ENCODE results near the gene PLA2G6. TPM values are rescaled to one million over a fixed set of nuclear protein-coding genes. Genes with fewer than 3 reads are reported as not detected.

PLA2G6 gene
- total and polyA plus RNA-seq, 3 donors from 2014 or later, result 89.4 to 135 (median 122) TPM

DNA sequence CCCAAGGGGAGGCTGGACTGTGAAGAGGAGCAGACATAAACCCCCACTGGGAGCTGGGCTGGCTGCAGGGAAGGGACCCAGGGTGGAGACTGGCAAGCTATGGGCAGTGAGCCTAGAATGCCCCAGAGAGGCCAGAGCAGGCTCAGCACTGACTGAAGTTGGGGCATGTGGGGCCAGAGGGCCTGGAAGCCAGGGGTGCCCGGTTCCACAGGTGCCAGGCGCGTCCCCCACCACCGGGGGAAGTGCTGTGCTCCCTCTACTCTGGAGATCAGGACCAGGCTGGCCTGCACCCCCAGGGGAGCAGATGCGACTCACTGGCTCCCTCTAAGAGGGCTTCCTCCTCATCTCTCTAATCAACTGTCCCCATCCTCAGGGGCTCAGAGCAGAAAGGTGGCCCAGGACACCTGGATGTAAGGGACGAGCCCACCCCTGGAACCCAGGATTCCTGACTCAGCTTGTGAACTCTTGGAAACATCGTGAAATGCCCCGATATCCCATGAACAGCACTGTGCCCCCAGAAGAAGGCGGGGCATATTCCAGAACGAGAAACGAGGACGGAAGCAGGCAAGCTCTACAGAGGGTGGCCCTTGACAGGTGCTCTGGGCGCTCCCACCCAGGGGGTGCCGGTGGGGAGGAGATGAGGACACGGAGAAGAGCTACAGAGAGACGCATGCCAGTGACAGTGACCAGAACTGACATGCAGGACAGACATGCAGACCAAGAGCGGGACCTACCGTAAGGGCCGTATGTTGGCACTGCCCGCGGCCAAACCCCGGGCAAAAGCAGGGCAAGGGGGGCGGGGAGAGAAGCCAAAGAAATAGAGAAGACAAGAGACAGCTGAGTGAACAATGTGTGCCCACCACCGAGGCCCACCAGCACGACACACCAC lies 40.5 kb upstream of the PLA2G6 start:
- Histone ChIP-seq H3K4me1 (peaks cover 19% of the 10 kb centered on the region), H3K36me3 (ENCODE audit: low read depth, missing control alignments) (no peaks in the 10 kb centered on the region), H3K4me3 (no peak overlapping the region), H3K27ac (no peak overlapping the region), H3K27me3 (no peaks in the 10 kb centered on the region), H3K9me3 (no peaks in the 10 kb centered on the region)
- 91 to 95% methylated on average over 21 to 25 of the region's 25 CpGs for WGBS, 2 donors
- no peak for DNase-seq
- no peak for TF ChIP-seq POLR2A (IDR thresholded peaks at IDR 0.05)
- TF ChIP-seq, protein P1, sequence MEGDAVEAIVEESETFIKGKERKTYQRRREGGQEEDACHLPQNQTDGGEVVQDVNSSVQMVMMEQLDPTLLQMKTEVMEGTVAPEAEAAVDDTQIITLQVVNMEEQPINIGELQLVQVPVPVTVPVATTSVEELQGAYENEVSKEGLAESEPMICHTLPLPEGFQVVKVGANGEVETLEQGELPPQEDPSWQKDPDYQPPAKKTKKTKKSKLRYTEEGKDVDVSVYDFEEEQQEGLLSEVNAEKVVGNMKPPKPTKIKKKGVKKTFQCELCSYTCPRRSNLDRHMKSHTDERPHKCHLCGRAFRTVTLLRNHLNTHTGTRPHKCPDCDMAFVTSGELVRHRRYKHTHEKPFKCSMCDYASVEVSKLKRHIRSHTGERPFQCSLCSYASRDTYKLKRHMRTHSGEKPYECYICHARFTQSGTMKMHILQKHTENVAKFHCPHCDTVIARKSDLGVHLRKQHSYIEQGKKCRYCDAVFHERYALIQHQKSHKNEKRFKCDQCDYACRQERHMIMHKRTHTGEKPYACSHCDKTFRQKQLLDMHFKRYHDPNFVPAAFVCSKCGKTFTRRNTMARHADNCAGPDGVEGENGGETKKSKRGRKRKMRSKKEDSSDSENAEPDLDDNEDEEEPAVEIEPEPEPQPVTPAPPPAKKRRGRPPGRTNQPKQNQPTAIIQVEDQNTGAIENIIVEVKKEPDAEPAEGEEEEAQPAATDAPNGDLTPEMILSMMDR (IDR thresholded peaks at IDR 0.05), result no peak
- intact Hi-C loops (cut with DNase I; ENCODE audit: low total_unique reads), result no loop called here

DNA sequence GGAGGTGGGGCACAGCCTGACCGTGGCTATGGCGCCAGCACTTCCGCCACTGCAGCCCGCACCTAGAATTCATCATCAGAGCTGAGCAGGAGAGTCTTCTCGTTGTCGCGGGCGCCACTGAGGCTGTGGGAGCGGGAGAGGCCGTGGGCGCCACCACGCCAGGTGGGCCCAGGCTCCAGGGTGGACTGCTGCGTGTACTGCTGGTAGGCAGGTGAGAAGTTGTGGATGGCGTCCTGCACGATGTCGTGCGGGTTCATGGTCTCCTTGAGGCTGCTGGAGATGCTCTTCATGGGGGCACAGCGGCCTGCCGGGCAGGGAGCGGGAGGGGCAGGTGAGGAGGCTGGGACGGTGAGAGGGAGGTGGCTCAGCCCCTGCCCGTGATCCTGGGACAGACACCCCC lies 39.8 kb upstream of the PLA2G6 start:
- Histone ChIP-seq H3K9me3 (no peaks in the 10 kb centered on the region), H3K36me3 (ENCODE audit: low read depth, missing control alignments) (no peaks in the 10 kb centered on the region), H3K4me3 (no peak overlapping the region), H3K4me1 (peaks cover 19% of the 10 kb centered on the region), H3K27ac (no peak overlapping the region), H3K27me3 (no peaks in the 10 kb centered on the region)
- TF ChIP-seq, protein P1 (IDR thresholded peaks at IDR 0.05), result no peak
- no peak for TF ChIP-seq POLR2A (IDR thresholded peaks at IDR 0.05)
- intact Hi-C loops (cut with DNase I; ENCODE audit: low total_unique reads), result no loop called here
- DNase-seq, result no peak
- WGBS, 2 donors, result 93 to 98% methylated on average over 20 to 22 of the region's 22 CpGs

DNA sequence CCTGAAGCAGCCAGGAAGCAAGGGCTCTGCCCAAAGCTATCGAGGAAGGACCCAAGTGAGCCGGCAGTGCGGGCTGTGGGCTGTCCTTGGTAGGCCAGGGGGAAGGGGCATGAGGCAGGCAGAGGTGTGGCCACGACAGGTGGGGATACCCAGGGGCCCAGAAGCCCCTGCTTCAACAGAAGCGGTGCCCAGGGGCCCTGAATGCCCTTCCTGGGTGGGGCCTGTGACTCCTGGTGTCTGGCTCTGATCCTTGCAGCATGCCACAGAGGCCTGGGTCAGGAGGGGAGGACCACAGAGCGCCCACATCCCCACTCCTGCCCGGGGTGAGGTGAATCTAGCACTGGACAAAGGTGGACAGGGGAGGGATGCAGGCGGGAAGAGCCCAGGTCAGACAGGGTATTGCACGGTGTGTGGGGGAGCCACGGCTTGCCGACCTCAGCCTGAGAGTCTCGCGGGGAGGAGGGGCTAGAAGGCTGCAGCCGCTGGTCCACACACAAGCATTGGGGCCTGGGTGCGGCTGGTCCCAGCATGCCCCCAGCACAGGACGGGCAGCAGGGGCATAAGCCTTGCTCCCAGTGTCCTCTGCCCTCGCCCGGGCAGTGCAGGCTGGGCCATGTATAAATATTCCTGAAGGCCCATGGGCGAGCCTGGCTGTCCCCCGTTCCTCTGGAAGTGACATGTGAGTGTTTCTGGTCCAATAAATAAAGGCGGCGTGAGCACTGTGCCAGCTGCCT lies 39.2 kb upstream of the PLA2G6 start:
- no peak overlapping the region for H3K27ac ChIP-seq
- H3K9me3 ChIP-seq, result no peaks in the 10 kb centered on the region
- intact Hi-C loops (cut with DNase I; ENCODE audit: low total_unique reads), result no loop called here
- WGBS, 2 donors, result 90 to 91% methylated on average over 14 to 21 of the region's 22 CpGs
- peaks cover 19% of the 10 kb centered on the region for H3K4me1 ChIP-seq
- H3K27me3 ChIP-seq, result no peaks in the 10 kb centered on the region
- no peak for TF ChIP-seq POLR2A (IDR thresholded peaks at IDR 0.05)
- TF ChIP-seq, protein P1 (IDR thresholded peaks at IDR 0.05), result no peak
- no peak overlapping the region for H3K4me3 ChIP-seq
- H3K36me3 ChIP-seq (ENCODE audit: low read depth, missing control alignments), result no peaks in the 10 kb centered on the region
- DNase-seq, result no peak

DNA sequence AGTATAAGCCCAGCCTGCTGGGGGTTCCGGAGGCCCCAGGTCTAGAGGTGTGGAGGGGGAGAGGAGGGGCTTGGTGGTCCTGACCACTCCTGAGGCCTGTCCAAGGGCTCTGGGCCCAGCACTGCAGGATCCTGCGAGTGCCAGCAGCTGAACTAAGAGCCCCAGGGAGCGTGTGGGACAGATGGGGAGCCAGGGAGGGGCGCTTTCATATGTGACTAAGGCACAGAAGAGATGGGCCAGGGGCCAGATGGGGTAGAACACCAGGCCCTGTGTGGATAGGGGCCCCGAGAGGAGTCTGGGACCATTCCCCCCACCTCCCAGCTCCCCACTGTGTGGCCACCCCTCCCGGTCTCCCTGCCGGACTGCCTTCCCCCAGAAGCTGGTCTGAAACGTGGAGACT lies 38.5 kb upstream of the PLA2G6 start:
- Histone ChIP-seq H3K4me3 (no peak overlapping the region), H3K9me3 (no peaks in the 10 kb centered on the region), H3K27ac (peak overlapping the region in 1 of 2 donors; percentile 84), H3K27me3 (no peaks in the 10 kb centered on the region), H3K36me3 (ENCODE audit: low read depth, missing control alignments) (no peaks in the 10 kb centered on the region), H3K4me1 (peaks cover 19% of the 10 kb centered on the region)
- intact Hi-C loops (cut with DNase I; ENCODE audit: low total_unique reads), result no loop called here
- TF ChIP-seq, protein P1 (IDR thresholded peaks at IDR 0.05), result no peak
- TF ChIP-seq POLR2A (IDR thresholded peaks at IDR 0.05), result no peak
- WGBS, 2 donors, result 83 to 85% methylated on average over 5 to 8 of the region's 8 CpGs
- DNase-seq, result no peak
